ENCODE measurements around the gene DNAJC30.

DNA sequence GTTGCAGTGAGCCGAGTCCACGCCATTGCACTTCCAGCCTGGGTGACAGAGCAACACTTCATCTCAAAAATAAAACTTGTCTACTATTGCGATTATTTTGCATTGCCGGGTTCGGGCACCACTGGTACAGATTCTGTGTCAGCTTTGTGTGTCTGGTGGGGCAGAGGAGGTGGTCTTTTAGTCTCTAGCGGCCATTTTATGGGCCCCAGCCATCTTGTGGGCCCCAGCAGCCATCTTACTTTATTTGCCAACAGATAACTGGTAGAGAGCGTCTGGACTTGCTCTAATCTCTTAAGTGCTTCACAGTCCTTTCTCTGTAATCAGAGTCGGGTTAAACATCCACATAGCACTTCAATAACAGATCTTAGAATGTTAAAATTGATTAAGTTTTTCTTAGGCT, 5.0 kb upstream of the DNAJC30 start:
- TF ChIP-seq, protein P1, sequence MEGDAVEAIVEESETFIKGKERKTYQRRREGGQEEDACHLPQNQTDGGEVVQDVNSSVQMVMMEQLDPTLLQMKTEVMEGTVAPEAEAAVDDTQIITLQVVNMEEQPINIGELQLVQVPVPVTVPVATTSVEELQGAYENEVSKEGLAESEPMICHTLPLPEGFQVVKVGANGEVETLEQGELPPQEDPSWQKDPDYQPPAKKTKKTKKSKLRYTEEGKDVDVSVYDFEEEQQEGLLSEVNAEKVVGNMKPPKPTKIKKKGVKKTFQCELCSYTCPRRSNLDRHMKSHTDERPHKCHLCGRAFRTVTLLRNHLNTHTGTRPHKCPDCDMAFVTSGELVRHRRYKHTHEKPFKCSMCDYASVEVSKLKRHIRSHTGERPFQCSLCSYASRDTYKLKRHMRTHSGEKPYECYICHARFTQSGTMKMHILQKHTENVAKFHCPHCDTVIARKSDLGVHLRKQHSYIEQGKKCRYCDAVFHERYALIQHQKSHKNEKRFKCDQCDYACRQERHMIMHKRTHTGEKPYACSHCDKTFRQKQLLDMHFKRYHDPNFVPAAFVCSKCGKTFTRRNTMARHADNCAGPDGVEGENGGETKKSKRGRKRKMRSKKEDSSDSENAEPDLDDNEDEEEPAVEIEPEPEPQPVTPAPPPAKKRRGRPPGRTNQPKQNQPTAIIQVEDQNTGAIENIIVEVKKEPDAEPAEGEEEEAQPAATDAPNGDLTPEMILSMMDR (optimal IDR thresholded peaks at IDR 0.05 in 1 of 3, IDR thresholded peaks at IDR 0.05 in 1 of 3, conservative IDR thresholded peaks at IDR 0.05 in 1 of 3; ENCODE audit: extremely low read depth in 1 of 3, insufficient read depth in 2 of 3, low read length in 3 of 3) = no peak
- no peak for TF ChIP-seq EZH2 (IDR thresholded peaks at IDR 0.05; ENCODE audit: low read length)
